A549 (cell line): ENCODE data around the gene RNASEH1. TPM values are rescaled to one million over a fixed set of nuclear protein-coding genes. Genes with fewer than 3 reads are reported as not detected.

Experiments
- ATAC-seq, 2 experiments: fragments of 200-7000 bp in 1 of 2; fragments of >200 bp in 1 of 2; cut with Nextera tagmentation in 1 of 2; cut with Tn5 transposase in 1 of 2; 3 replicates each; pipeline versions ENCODE4 v1.8.0 to v1.9.1; 2018 to 2020; ENCODE audit warnings: mild to moderate bottlenecking in 1 of 2, moderate library complexity in 1 of 2
- CTCF ChIA-PET: fragments of 300-600 bp; sonication (Branson Sonifier 250); formaldehyde crosslinking; extraction: SDS; loops from one replicate; lab custom pipeline; 2021; ENCODE audit warnings: antibody characterized with exemption, inconsistent platforms; lab: Yijun Ruan, JAX
- POLR2A ChIA-PET: fragments of 350-600 bp; formaldehyde crosslinking; extraction: SDS; loops from one replicate; lab custom pipeline; 2021; ENCODE audit warnings: antibody characterized with exemption, inconsistent platforms; lab: Yijun Ruan, JAX
- DNase-seq, 2 experiments: peaks; one replicate each; pipeline versions ENCODE4 v3.0.0 to v3.0.0-alpha.2; 2011 to 2016; ENCODE audit warnings: low read depth in 1 of 2, low spot score in 1 of 2
- FAIRE-seq: peaks from 2 replicates; lab custom pipeline; 2011; peaks lifted over from hg19 to GRCh38; lab: Jason Lieb, UNC
- H3K27ac ChIP-seq, 2 experiments: fragments of >200 bp; sonication (Bioruptor Twin); formaldehyde crosslinking; 3 replicates each; pipeline ENCODE4 v1.5.1; 2016 to 2017
- H3K4me1 ChIP-seq: fragments of >200 bp; sonication (Bioruptor Twin); formaldehyde crosslinking; 3 replicates; pipeline ENCODE4 v1.6.1; 2016
- H3K4me2 ChIP-seq: fragments of >200 bp; sonication (Bioruptor Twin); formaldehyde crosslinking; 3 replicates; pipeline ENCODE4 v1.6.1; 2016
- H3K4me3 ChIP-seq: fragments of >200 bp; sonication (Bioruptor Twin); formaldehyde crosslinking; 3 replicates; pipeline ENCODE4 v1.5.1; 2016
- H3K9me3 ChIP-seq: fragments of >200 bp; sonication (Bioruptor Twin); formaldehyde crosslinking; 3 replicates; pipeline ENCODE4 v1.6.1; 2016
- CBX8 ChIP-seq: fragments of 200-600 bp; sonication (generic); IDR thresholded peaks from 2 replicates; pipeline ENCODE4 v1.6.1; 2016
- CEBPB ChIP-seq, 2 experiments: fragments of >200 bp in 1 of 2; sonication (Bioruptor Twin) in 1 of 2; formaldehyde crosslinking in 1 of 2; IDR thresholded peaks; 2 replicates each; pipeline ENCODE4 v1.6.1; 2012 to 2016
- CHD2 ChIP-seq: fragments of 150-350 bp; IDR thresholded peaks from 2 replicates; pipeline ENCODE4 v1.6.1; 2014; ENCODE audit warnings: low read length; ENCODE audit not compliant: partially characterized antibody
- EHF ChIP-seq: fragments of 250-450 bp; sonication (Bioruptor Pico); IDR thresholded peaks from 2 replicates; pipeline ENCODE4 v1.5.0; 2020; ENCODE audit warnings: mild to moderate bottlenecking
- EP300 ChIP-seq, 2 experiments: fragments of >200 bp; sonication (Bioruptor Twin); formaldehyde crosslinking; IDR thresholded peaks; 2 replicates in 1 of 2; 3 replicates in 1 of 2; pipeline ENCODE4 v1.6.1; 2016 to 2017
- ESRRA ChIP-seq: fragments of 150-350 bp; IDR thresholded peaks from 2 replicates; pipeline ENCODE4 v1.6.1; 2014; ENCODE audit warnings: mild to moderate bottlenecking, low read length, borderline replicate concordance
- FOSB ChIP-seq: fragments of 250-450 bp; sonication (Bioruptor Pico); IDR thresholded peaks from 2 replicates; pipeline ENCODE4 v1.5.0; 2020; ENCODE audit warnings: mild to moderate bottlenecking, moderate library complexity
- FOSL2 ChIP-seq, 2 experiments: fragments of 450-650 bp in 1 of 2; fragments of >200 bp in 1 of 2; sonication (Bioruptor Twin) in 1 of 2; formaldehyde crosslinking; IDR thresholded peaks; 2 replicates each; pipeline versions ENCODE4 v1.5.0 to v1.6.1; 2016 to 2020; ENCODE audit warnings: mild to moderate bottlenecking in 1 of 2, moderate library complexity in 1 of 2
- HDAC2 ChIP-seq: fragments of 200-600 bp; sonication (generic); IDR thresholded peaks from 2 replicates; pipeline ENCODE4 v1.6.1; 2016
- HEYL ChIP-seq: fragments of 250-450 bp; sonication (Bioruptor Pico); IDR thresholded peaks from 2 replicates; pipeline ENCODE4 v1.8.0; 2021; ENCODE audit warnings: mild to moderate bottlenecking, moderate library complexity
- HOXA7 ChIP-seq: fragments of 250-450 bp; sonication (Bioruptor Pico); IDR thresholded peaks from 2 replicates; pipeline ENCODE4 v1.5.0; 2020; ENCODE audit warnings: mild to moderate bottlenecking, moderate library complexity
- HOXB13 ChIP-seq: fragments of 250-450 bp; sonication (Bioruptor Pico); IDR thresholded peaks from 2 replicates; pipeline ENCODE4 v1.5.0; 2020; ENCODE audit warnings: low read depth, mild to moderate bottlenecking, moderate library complexity
- HOXB5 ChIP-seq: fragments of 250-450 bp; sonication (Bioruptor Pico); IDR thresholded peaks from 2 replicates; pipeline ENCODE4 v1.5.0; 2020; ENCODE audit warnings: mild to moderate bottlenecking, moderate library complexity
- KDM1A ChIP-seq: fragments of 200-600 bp; sonication (generic); IDR thresholded peaks from 2 replicates; pipeline ENCODE4 v1.6.1; 2016; ENCODE audit warnings: low read depth, mild to moderate bottlenecking
- MAFK ChIP-seq: fragments of 450-650 bp; IDR thresholded peaks from 2 replicates; pipeline ENCODE4 v1.6.1; 2014; ENCODE audit not compliant: partially characterized antibody
- MAZ ChIP-seq: fragments of 150-350 bp; IDR thresholded peaks from 2 replicates; pipeline ENCODE4 v1.6.1; 2014; ENCODE audit warnings: antibody characterized with exemption, low read depth, low read length, borderline replicate concordance
- NPAS2 ChIP-seq: fragments of 250-450 bp; sonication (Bioruptor Pico); IDR thresholded peaks from 2 replicates; pipeline ENCODE4 v1.8.0; 2022; ENCODE audit warnings: mild to moderate bottlenecking, moderate library complexity, borderline replicate concordance
- PHF8 ChIP-seq: fragments of 200-600 bp; sonication (generic); IDR thresholded peaks from 2 replicates; pipeline ENCODE4 v1.6.1; 2016; ENCODE audit warnings: low read depth, mild to moderate bottlenecking, antibody characterized with exemption, moderate library complexity, borderline replicate concordance
- POLR2A ChIP-seq: IDR thresholded peaks from 2 replicates; pipeline ENCODE4 v1.6.1; 2012; ENCODE audit warnings: mild to moderate bottlenecking, low read length
- RARB ChIP-seq: fragments of 250-450 bp; sonication (Bioruptor Pico); IDR thresholded peaks from 2 replicates; pipeline ENCODE4 v1.8.0; 2021; ENCODE audit warnings: mild to moderate bottlenecking, moderate library complexity
- RCOR1 ChIP-seq: fragments of 150-350 bp; IDR thresholded peaks from 2 replicates; pipeline ENCODE4 v1.6.1; 2014; ENCODE audit warnings: antibody characterized with exemption, low read length, low read depth
- SREBF2 ChIP-seq: fragments of 450-650 bp; IDR thresholded peaks from 2 replicates; pipeline ENCODE4 v1.6.1; 2014; ENCODE audit warnings: mild to moderate bottlenecking, moderate library complexity
- ZC3H11A ChIP-seq: fragments of 450-650 bp; IDR thresholded peaks from 2 replicates; pipeline ENCODE4 v1.6.1; 2014; ENCODE audit warnings: antibody characterized with exemption, mild to moderate bottlenecking
- ZFP36 ChIP-seq: fragments of 450-650 bp; IDR thresholded peaks from 2 replicates; pipeline ENCODE4 v1.6.1; 2014; ENCODE audit warnings: borderline replicate concordance; ENCODE audit not compliant: partially characterized antibody
- WGBS: methylation state at CpG from one replicate; pipeline ENCODE4 v1.1.6; 2017; ENCODE audit errors: missing lambda C conversion rate; 5-methylcytosine and 5-hydroxymethylcytosine counted together
- polyA plus RNA-seq, 4 experiments: library from polyadenylated mRNA; depleted of rRNA in 3 of 4; stranded (reverse); fragments of >200 nt; fragmentation: RNase III in 1 of 4; extraction: RNeasy Plus Mini Kit Qiagen cat#74134 plus additional on column Dnase treatment in 1 of 4; gene quantifications; 2 replicates in 3 of 4; 3 replicates in 1 of 4; pipeline ENCODE4 v1.2.3, GENCODE V29; 2011 to 2017
- TF ChIP-seq, protein P1 (sequence below): fragments of >200 bp; sonication (Bioruptor Twin); formaldehyde crosslinking; IDR thresholded peaks from 3 replicates; pipeline ENCODE4 v1.5.1; 2016
- TF ChIP-seq, protein P2 (sequence below): IDR thresholded peaks from 2 replicates; pipeline ENCODE4 v1.6.1; 2012; ENCODE audit warnings: low read depth, borderline replicate concordance
- TF ChIP-seq, protein P3 (sequence below): fragments of 250-450 bp; sonication (Bioruptor Pico); IDR thresholded peaks from 2 replicates; pipeline ENCODE4 v1.5.0; 2020; ENCODE audit warnings: low read depth, mild to moderate bottlenecking, moderate library complexity
- TF ChIP-seq, protein P4 (sequence below): IDR thresholded peaks from 2 replicates; pipeline ENCODE4 v1.6.1; 2012
- TF ChIP-seq, protein P5 (sequence below): fragments of >200 bp; sonication (Bioruptor Twin); formaldehyde crosslinking; IDR thresholded peaks from 3 replicates; pipeline ENCODE4 v1.6.1; 2016

RNASEH1 gene
- polyA plus RNA-seq, 2 of the 4 experiments (the other 2 are of a cell fraction), result 54.3 to 55.3 TPM

DNA sequence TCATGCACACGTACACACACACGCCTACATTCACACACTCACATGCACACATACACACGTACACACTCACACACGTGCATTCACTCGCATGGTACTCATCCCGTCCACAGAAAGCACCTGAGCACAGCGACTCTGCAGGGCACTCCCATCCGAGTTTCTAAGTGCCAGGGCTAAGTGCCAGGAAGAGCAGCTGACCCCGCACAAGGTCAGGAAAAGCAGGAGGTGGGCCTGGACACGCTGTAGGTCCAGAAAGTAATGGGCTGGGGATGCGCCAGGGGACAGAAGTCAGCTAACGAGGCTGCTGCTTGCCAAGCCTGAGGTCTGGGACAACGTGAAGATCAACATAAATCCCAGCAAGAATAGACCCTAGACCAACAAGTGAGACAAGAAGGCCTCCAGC lies 54.6 kb downstream of the RNASEH1 start:
- Histone ChIP-seq H3K4me2 (no peak overlapping the region), H3K27ac (no peak overlapping the region), H3K4me3 (no peak overlapping the region), H3K9me3 (no peaks in the 10 kb centered on the region), H3K4me1 (no peaks in the 10 kb centered on the region)
- ATAC-seq (no peak), FAIRE-seq (no peak), DNase-seq (no peak)
- POLR2A ChIA-PET, result no interaction called here
- CTCF ChIA-PET, result no interaction called here
- 90% methylated on average over 13 of the region's 13 CpGs for WGBS
- TF ChIP-seq HOXB5 (CRISPR knock-in tag), result no peak
- no peak for TF ChIP-seq SREBF2
- TF ChIP-seq, protein P1, sequence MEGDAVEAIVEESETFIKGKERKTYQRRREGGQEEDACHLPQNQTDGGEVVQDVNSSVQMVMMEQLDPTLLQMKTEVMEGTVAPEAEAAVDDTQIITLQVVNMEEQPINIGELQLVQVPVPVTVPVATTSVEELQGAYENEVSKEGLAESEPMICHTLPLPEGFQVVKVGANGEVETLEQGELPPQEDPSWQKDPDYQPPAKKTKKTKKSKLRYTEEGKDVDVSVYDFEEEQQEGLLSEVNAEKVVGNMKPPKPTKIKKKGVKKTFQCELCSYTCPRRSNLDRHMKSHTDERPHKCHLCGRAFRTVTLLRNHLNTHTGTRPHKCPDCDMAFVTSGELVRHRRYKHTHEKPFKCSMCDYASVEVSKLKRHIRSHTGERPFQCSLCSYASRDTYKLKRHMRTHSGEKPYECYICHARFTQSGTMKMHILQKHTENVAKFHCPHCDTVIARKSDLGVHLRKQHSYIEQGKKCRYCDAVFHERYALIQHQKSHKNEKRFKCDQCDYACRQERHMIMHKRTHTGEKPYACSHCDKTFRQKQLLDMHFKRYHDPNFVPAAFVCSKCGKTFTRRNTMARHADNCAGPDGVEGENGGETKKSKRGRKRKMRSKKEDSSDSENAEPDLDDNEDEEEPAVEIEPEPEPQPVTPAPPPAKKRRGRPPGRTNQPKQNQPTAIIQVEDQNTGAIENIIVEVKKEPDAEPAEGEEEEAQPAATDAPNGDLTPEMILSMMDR, result no peak
- TF ChIP-seq CHD2, result no peak
- no peak for TF ChIP-seq RARB (CRISPR knock-in tag)
- TF ChIP-seq HOXA7 (CRISPR knock-in tag), result no peak
- no peak for TF ChIP-seq MAZ
- TF ChIP-seq, protein P2, sequence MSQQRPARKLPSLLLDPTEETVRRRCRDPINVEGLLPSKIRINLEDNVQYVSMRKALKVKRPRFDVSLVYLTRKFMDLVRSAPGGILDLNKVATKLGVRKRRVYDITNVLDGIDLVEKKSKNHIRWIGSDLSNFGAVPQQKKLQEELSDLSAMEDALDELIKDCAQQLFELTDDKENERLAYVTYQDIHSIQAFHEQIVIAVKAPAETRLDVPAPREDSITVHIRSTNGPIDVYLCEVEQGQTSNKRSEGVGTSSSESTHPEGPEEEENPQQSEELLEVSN, result no peak
- TF ChIP-seq, protein P3, sequence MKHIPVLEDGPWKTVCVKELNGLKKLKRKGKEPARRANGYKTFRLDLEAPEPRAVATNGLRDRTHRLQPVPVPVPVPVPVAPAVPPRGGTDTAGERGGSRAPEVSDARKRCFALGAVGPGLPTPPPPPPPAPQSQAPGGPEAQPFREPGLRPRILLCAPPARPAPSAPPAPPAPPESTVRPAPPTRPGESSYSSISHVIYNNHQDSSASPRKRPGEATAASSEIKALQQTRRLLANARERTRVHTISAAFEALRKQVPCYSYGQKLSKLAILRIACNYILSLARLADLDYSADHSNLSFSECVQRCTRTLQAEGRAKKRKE, result no peak
- TF ChIP-seq, protein P4, sequence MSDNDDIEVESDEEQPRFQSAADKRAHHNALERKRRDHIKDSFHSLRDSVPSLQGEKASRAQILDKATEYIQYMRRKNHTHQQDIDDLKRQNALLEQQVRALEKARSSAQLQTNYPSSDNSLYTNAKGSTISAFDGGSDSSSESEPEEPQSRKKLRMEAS, result no peak
- no peak for TF ChIP-seq ZFP36
- TF ChIP-seq KDM1A, result no peak
- no peak for TF ChIP-seq CEBPB (IDR thresholded peaks at IDR 0.05)
- no peak for TF ChIP-seq FOSL2 (IDR thresholded peaks at IDR 0.05)
- no peak for TF ChIP-seq FOSL2 (CRISPR knock-in tag; IDR thresholded peaks at IDR 0.05)
- TF ChIP-seq ESRRA, result no peak
- TF ChIP-seq CBX8, result no peak
- TF ChIP-seq EP300 (IDR thresholded peaks at IDR 0.05), result no peak

DNA sequence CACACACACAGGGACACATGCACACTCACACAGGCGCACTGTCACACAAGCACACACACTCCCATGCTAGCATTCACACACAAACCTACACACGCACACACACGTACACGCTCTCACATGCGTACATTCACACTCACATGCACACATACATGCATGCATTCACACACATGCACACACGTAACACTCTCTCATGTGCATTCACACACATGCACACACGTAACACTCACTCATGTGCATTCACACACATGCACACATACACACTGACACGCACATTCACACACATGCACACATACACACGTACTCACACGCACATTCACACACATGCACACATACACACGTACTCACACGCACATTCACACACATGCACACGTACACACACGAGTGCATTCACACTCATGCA lies 55.1 kb downstream of the RNASEH1 start:
- FAIRE-seq (no peak), ATAC-seq (no peak), DNase-seq (no peak)
- H3K4me1 ChIP-seq, result no peaks in the 10 kb centered on the region
- TF ChIP-seq RARB (CRISPR knock-in tag) (no peak), POLR2A (peak; percentile 31; the same call in 1 of the 2 replicates)
- H3K9me3 ChIP-seq, result no peaks in the 10 kb centered on the region
- H3K27ac ChIP-seq, result no peak overlapping the region
- no peak overlapping the region for H3K4me3 ChIP-seq
- no peak overlapping the region for H3K4me2 ChIP-seq
- CTCF ChIA-PET, result interaction anchor here (0.7 kb wide), 1 partner anchor 19 kb away, joined by 3 read pairs; no protein-coding TSS in a partner anchor
- POLR2A ChIA-PET, result no interaction called here
- WGBS, result 90% methylated on average over 14 of the region's 14 CpGs

DNA sequence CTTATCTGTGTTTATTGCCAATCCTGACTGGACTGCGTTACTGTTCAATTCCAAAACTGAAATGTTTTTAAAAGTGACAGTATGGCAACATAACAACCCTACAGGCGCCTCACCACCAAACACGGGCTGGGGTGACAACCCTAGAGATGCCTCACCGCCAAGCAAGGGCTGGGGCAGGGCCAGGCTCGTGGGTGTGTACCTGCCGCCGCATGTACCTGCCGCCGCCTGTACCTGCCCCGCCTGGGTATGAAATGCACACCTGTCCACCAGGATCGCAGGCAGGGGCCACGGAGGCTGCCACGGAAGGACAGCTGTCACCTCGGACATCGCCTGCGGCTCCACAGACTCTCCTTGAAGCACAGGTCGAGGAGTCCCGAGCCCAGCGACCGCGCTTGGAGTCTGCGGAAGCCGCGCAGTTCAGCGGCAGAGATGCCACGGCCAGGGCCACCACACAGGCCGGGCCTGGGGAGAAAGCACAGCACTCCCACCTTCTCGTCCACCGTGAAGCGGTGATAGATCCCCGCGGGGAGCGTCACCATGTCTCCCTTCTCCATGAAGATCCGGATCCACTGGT lies 57.7 kb downstream of the RNASEH1 start:
- no peak for FAIRE-seq
- DNase-seq, result no peak
- H3K4me2 ChIP-seq, result no peak overlapping the region
- ChIA-PET CTCF (interaction anchor here (1.2 kb wide), 1 partner anchor 38 kb away, joined by 3 read pairs; no protein-coding TSS in a partner anchor), POLR2A (no interaction called here)
- WGBS, result 94% methylated on average over 34 of the region's 34 CpGs
- TF ChIP-seq HOXA7 (CRISPR knock-in tag) (no peak), HOXB13 (CRISPR knock-in tag) (no peak), ZC3H11A (no peak), POLR2A (no peak), HEYL (CRISPR knock-in tag) (no peak), HDAC2 (no peak), RARB (CRISPR knock-in tag) (no peak), FOSB (CRISPR knock-in tag) (no peak), EP300 (IDR thresholded peaks at IDR 0.05) (no peak), NPAS2 (CRISPR knock-in tag) (no peak), PHF8 (no peak), EHF (CRISPR knock-in tag) (no peak), MAFK (no peak), RCOR1 (no peak)
- TF ChIP-seq, protein P5, sequence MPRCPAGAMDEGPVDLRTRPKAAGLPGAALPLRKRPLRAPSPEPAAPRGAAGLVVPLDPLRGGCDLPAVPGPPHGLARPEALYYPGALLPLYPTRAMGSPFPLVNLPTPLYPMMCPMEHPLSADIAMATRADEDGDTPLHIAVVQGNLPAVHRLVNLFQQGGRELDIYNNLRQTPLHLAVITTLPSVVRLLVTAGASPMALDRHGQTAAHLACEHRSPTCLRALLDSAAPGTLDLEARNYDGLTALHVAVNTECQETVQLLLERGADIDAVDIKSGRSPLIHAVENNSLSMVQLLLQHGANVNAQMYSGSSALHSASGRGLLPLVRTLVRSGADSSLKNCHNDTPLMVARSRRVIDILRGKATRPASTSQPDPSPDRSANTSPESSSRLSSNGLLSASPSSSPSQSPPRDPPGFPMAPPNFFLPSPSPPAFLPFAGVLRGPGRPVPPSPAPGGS, result no peak
- H3K27ac ChIP-seq, result no peak overlapping the region
- no peaks in the 10 kb centered on the region for H3K4me1 ChIP-seq
- no peak for ATAC-seq
- no peaks in the 10 kb centered on the region for H3K9me3 ChIP-seq
- H3K4me3 ChIP-seq, result no peak overlapping the region
